HG03378 (cell line): ENCODE measurements around the gene LYSET.
A peak's percentile ranks its signal among the peaks of the same experiment; 100 is the strongest.
"Not testable (repeated sequence)": the region's sequence is repeated elsewhere in the genome, so short reads cannot be mapped to it uniquely, and the experiment has no call there.

ENCODE experiments used
- ATAC-seq: cut with Tn5 transposase; IDR thresholded peaks from one replicate; pipeline ENCODE4 v1.9.1; 2021; ENCODE audit warnings: mild to moderate bottlenecking, moderate library complexity; ENCODE audit not compliant: unreplicated experiment

LYSET gene

GRCh38 chr14:93165271-93166265 lies 19.5 kb upstream of the LYSET start:
- ATAC-seq: not testable (repeated sequence)

- ATAC-seq: not testable (repeated sequence)
Measured at GRCh38 chr14:93168610-93169009, 16.5 kb upstream of the LYSET start.

- ATAC-seq: not testable (repeated sequence)
Measured at GRCh38 chr14:93169619-93170018, 15.5 kb upstream of the LYSET start.

GRCh38 chr14:93170141-93170540 lies 15.0 kb upstream of the LYSET start:
- not testable (repeated sequence) for ATAC-seq

- no peak for ATAC-seq
Measured at GRCh38 chr14:93171376-93171775, 13.7 kb upstream of the LYSET start.

- no peak for ATAC-seq
Measured at GRCh38 chr14:93173943-93174395, 11.1 kb upstream of the LYSET start.

GRCh38 chr14:93174731-93175130 lies 10.4 kb upstream of the LYSET start:
- not testable (repeated sequence) for ATAC-seq

- ATAC-seq: no peak
Measured at GRCh38 chr14:93175492-93175891, 9.6 kb upstream of the LYSET start.

- no peak for ATAC-seq
Measured at GRCh38 chr14:93183596-93184317, 1.4 kb upstream of the LYSET start.

- ATAC-seq: peak; percentile 21
Measured at GRCh38 chr14:93185349-93185720, 218 bp downstream of the LYSET start.

- ATAC-seq: no peak
Measured at GRCh38 chr14:93186466-93186865, 1.3 kb downstream of the LYSET start.

GRCh38 chr14:93186956-93187355 lies 1.8 kb downstream of the LYSET start:
- no peak for ATAC-seq

- no peak for ATAC-seq
Measured at GRCh38 chr14:93195316-93195999, 10.3 kb downstream of the LYSET start.

GRCh38 chr14:93199031-93199430 lies 13.9 kb downstream of the LYSET start:
- no peak for ATAC-seq

- ATAC-seq: no peak
Measured at GRCh38 chr14:93200553-93200952, 15.4 kb downstream of the LYSET start.

- no peak for ATAC-seq
Measured at GRCh38 chr14:93201155-93201704, 16.1 kb downstream of the LYSET start.

- ATAC-seq: peak; percentile 78
Measured at GRCh38 chr14:93206793-93207467, 21.8 kb downstream of the LYSET start, which contains the start of the genes GON7 and UBR7. TSS of gene GON7 (minus strand) at chr14:93207065. CDS start at chr14:93207037, 28 bp downstream. TSS of gene UBR7 (plus strand) at chr14:93207256. CDS start at chr14:93207292, 36 bp downstream.

- peak; percentile 28 for ATAC-seq
Measured at GRCh38 chr14:93207468-93208308, 22.6 kb downstream of the LYSET start.

- peak; percentile 64 for ATAC-seq
Measured at GRCh38 chr14:93212432-93212831, 27.3 kb downstream of the LYSET start.
